GM12892 (cell line): ENCODE results near the gene ZYG11A.

Experiments
- POLR2A ChIP-seq: IDR thresholded peaks from 2 replicates; pipeline ENCODE4 v1.6.1; 2011; ENCODE audit warnings: low read depth, low read length, control low read depth
- POLR2AphosphoS5 ChIP-seq: IDR thresholded peaks from 2 replicates; pipeline ENCODE4 v1.6.1; 2011; ENCODE audit warnings: low read depth, low read length, control low read depth

DNA sequence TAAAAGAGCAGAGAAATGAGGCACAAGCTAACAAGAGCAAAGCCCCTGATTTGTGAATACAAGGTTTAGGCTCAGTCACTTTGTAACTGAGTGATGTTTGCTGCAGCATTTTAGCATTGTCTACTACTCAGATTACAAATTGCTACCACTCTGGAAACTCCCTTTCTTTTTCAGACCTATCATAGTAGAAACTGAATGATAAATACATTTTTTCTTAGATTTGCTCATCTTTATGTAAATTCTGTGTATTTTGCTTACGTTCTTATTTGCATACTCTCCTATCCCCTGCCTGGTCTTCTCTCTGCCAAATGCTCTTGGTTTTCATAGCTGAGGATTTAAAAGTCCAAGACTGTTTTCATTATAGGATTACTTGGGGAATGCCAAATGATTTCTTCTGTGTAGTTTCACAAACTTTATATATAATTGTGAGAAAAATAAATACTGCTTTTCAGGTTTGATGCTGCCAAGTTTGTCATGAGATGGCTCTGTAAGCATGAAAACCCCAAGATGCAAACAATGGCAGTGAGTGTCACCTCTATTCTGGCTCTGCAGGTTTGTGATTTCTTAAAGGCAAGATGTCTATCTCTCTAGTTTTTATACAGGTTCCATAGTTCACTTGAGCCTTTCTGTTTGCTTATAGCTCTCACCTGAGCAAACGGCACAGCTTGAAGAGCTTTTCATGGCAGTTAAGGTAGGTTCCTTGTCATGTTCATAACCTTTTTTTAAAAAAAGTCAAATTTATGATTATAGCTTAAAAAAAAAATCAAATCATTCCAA lies 24.7 kb downstream of the ZYG11A start:
- TF ChIP-seq POLR2A, result peak; percentile 68
- peak; percentile 62 for TF ChIP-seq POLR2AphosphoS5
